ENCODE data around the gene ROPN1L. TPM values are rescaled to one million over a fixed set of nuclear protein-coding genes. Genes with fewer than 3 reads are reported as not detected.

ROPN1L gene
- total and polyA plus RNA-seq, 2 of the 13 experiments (the other 11 are each of a cell fraction or from before 2014, with no cell fraction given) = not detected

GRCh38 chr5:10441083-10441991 lies at the start of gene ROPN1L (continued):
- TF ChIP-seq, protein P1, sequence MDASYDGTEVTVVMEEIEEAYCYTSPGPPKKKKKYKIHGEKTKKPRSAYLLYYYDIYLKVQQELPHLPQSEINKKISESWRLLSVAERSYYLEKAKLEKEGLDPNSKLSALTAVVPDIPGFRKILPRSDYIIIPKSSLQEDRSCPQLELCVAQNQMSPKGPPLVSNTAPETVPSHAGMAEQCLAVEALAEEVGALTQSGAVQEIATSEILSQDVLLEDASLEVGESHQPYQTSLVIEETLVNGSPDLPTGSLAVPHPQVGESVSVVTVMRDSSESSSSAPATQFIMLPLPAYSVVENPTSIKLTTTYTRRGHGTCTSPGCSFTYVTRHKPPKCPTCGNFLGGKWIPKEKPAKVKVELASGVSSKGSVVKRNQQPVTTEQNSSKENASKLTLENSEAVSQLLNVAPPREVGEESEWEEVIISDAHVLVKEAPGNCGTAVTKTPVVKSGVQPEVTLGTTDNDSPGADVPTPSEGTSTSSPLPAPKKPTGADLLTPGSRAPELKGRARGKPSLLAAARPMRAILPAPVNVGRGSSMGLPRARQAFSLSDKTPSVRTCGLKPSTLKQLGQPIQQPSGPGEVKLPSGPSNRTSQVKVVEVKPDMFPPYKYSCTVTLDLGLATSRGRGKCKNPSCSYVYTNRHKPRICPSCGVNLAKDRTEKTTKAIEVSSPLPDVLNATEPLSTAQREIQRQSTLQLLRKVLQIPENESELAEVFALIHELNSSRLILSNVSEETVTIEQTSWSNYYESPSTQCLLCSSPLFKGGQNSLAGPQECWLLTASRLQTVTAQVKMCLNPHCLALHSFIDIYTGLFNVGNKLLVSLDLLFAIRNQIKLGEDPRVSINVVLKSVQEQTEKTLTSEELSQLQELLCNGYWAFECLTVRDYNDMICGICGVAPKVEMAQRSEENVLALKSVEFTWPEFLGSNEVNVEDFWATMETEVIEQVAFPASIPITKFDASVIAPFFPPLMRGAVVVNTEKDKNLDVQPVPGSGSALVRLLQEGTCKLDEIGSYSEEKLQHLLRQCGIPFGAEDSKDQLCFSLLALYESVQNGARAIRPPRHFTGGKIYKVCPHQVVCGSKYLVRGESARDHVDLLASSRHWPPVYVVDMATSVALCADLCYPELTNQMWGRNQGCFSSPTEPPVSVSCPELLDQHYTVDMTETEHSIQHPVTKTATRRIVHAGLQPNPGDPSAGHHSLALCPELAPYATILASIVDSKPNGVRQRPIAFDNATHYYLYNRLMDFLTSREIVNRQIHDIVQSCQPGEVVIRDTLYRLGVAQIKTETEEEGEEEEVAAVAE (CRISPR knock-in tag; IDR thresholded peaks at IDR 0.05; ENCODE audit: borderline replicate concordance) = no peak
- TF ChIP-seq, protein P2, sequence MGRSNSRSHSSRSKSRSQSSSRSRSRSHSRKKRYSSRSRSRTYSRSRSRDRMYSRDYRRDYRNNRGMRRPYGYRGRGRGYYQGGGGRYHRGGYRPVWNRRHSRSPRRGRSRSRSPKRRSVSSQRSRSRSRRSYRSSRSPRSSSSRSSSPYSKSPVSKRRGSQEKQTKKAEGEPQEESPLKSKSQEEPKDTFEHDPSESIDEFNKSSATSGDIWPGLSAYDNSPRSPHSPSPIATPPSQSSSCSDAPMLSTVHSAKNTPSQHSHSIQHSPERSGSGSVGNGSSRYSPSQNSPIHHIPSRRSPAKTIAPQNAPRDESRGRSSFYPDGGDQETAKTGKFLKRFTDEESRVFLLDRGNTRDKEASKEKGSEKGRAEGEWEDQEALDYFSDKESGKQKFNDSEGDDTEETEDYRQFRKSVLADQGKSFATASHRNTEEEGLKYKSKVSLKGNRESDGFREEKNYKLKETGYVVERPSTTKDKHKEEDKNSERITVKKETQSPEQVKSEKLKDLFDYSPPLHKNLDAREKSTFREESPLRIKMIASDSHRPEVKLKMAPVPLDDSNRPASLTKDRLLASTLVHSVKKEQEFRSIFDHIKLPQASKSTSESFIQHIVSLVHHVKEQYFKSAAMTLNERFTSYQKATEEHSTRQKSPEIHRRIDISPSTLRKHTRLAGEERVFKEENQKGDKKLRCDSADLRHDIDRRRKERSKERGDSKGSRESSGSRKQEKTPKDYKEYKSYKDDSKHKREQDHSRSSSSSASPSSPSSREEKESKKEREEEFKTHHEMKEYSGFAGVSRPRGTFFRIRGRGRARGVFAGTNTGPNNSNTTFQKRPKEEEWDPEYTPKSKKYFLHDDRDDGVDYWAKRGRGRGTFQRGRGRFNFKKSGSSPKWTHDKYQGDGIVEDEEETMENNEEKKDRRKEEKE (IDR thresholded peaks at IDR 0.05) = no peak
- TF ChIP-seq ZNF567 (CRISPR knock-in tag; IDR thresholded peaks at IDR 0.05; ENCODE audit: borderline replicate concordance) = no peak
- TF ChIP-seq, protein P3, sequence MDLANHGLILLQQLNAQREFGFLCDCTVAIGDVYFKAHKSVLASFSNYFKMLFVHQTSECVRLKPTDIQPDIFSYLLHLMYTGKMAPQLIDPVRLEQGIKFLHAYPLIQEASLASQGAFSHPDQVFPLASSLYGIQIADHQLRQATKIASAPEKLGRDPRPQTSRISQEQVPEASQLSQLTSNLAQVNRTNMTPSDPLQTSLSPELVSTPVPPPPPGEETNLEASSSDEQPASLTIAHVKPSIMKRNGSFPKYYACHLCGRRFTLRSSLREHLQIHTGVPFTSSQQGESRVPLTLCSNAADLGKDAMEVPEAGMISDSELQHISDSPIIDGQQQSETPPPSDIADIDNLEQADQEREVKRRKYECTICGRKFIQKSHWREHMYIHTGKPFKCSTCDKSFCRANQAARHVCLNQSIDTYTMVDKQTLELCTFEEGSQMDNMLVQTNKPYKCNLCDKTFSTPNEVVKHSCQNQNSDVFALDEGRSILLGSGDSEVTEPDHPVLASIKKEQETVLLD (CRISPR knock-in tag; IDR thresholded peaks at IDR 0.05; ENCODE audit: low read depth) = no peak
- TF ChIP-seq MLX (CRISPR knock-in tag; IDR thresholded peaks at IDR 0.05) = no peak
- TF ChIP-seq, protein P4, sequence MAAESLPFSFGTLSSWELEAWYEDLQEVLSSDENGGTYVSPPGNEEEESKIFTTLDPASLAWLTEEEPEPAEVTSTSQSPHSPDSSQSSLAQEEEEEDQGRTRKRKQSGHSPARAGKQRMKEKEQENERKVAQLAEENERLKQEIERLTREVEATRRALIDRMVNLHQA (CRISPR knock-in tag; IDR thresholded peaks at IDR 0.05) = no peak
- TF ChIP-seq REL (CRISPR knock-in tag; conservative IDR thresholded peaks at IDR 0.05) = 0 out of 2 replicates have a peak, but pooled peaks have one; percentile 54
- no peak for TF ChIP-seq NFATC3 (CRISPR knock-in tag; IDR thresholded peaks at IDR 0.05)
- TF ChIP-seq PHF21A (CRISPR knock-in tag; IDR thresholded peaks at IDR 0.05) = no peak
- no peak for TF ChIP-seq FOXA3 (CRISPR knock-in tag; IDR thresholded peaks at IDR 0.05)
- no peak for TF ChIP-seq ZKSCAN8 (CRISPR knock-in tag; IDR thresholded peaks at IDR 0.05; ENCODE audit: borderline replicate concordance)
- no peak for TF ChIP-seq ETV5 (CRISPR knock-in tag; IDR thresholded peaks at IDR 0.05; ENCODE audit: borderline replicate concordance)
- no peak for TF ChIP-seq NFYB (CRISPR knock-in tag; IDR thresholded peaks at IDR 0.05)
- no peak for TF ChIP-seq SMARCC2 (IDR thresholded peaks at IDR 0.05)
- TF ChIP-seq ZNF816 (CRISPR knock-in tag; IDR thresholded peaks at IDR 0.05; ENCODE audit: borderline replicate concordance) = no peak
- TF ChIP-seq ZFP36L1 (CRISPR knock-in tag; IDR thresholded peaks at IDR 0.05) = no peak
- no peak for TF ChIP-seq ZKSCAN1 (IDR thresholded peaks at IDR 0.05; ENCODE audit: low read length)
- peak; percentile 49; the same call in 1 of the 2 replicates for TF ChIP-seq GFI1 (CRISPR knock-in tag; IDR thresholded peaks at IDR 0.05; ENCODE audit: borderline replicate concordance)
- no peak for TF ChIP-seq ZBTB7B (CRISPR knock-in tag; IDR thresholded peaks at IDR 0.05)
